ENCODE results near the gene HSPB2.
"Not testable (repeated sequence)": the region's sequence is repeated elsewhere in the genome, so short reads cannot be mapped to it uniquely, and the experiment has no call there.

Gene HSPB2

GRCh38 chr11:111912535-111912934, at the start of gene HSPB2:
HSPB2 (plus strand) TSS chr11:111912734; CDS start chr11:111912830, 96 bp downstream.
- no peak for DNase-seq (ENCODE audit: low read depth)

GRCh38 chr11:111870113-111870512, 42.4 kb upstream of the HSPB2 start:
- no peak for DNase-seq (ENCODE audit: low read depth)

GRCh38 chr11:111870522-111870885, 42.0 kb upstream of the HSPB2 start:
- no peak for DNase-seq (ENCODE audit: low read depth)

GRCh38 chr11:111870886-111871692, 41.4 kb upstream of the HSPB2 start, which contains the start of gene ALG9:
ALG9 (minus strand) TSS chr11:111871581; CDS start chr11:111871482, 99 bp downstream.
- DNase-seq (ENCODE audit: low read depth): peak; percentile 76

GRCh38 chr11:111871693-111872161, 40.8 kb upstream of the HSPB2 start:
- DNase-seq (ENCODE audit: low read depth): no peak

- no peak for DNase-seq (ENCODE audit: low read depth)
These were observed 34.1 kb upstream of the HSPB2 start for GRCh38 chr11:111878385-111878848.

- peak; percentile 92 for DNase-seq (ENCODE audit: low read depth)
These were observed 33.5 kb upstream of the HSPB2 start, which contains the start of the genes CFAP68 and FDXACB1 for GRCh38 chr11:111878849-111879636. CFAP68 (plus strand) TSS chr11:111879541; CDS start chr11:111879561, 20 bp downstream. FDXACB1 (minus strand) TSS chr11:111879165; CDS start chr11:111879132, 33 bp downstream.

- no peak for DNase-seq (ENCODE audit: low read depth)
These were observed 32.9 kb upstream of the HSPB2 start for GRCh38 chr11:111879637-111879960.

- no peak for DNase-seq (ENCODE audit: low read depth)
These were observed 30.3 kb upstream of the HSPB2 start for GRCh38 chr11:111882202-111882601.

GRCh38 chr11:111885053-111885452, 27.5 kb upstream of the HSPB2 start:
- not testable (repeated sequence) for DNase-seq (ENCODE audit: low read depth)

- no peak for DNase-seq (ENCODE audit: low read depth)
These were observed 26.5 kb upstream of the HSPB2 start for GRCh38 chr11:111886032-111886431.

- no peak for DNase-seq (ENCODE audit: low read depth)
These were observed 25.7 kb upstream of the HSPB2 start for GRCh38 chr11:111886844-111887243.

GRCh38 chr11:111905411-111905810, 7.1 kb upstream of the HSPB2 start:
- DNase-seq (ENCODE audit: low read depth): no peak

- DNase-seq (ENCODE audit: low read depth): no peak
These were observed 5.9 kb upstream of the HSPB2 start for GRCh38 chr11:111906680-111907079.

- DNase-seq (ENCODE audit: low read depth): no peak
These were observed 3.8 kb upstream of the HSPB2 start for GRCh38 chr11:111908639-111909305.

GRCh38 chr11:111909378-111909777, 3.2 kb upstream of the HSPB2 start:
- DNase-seq (ENCODE audit: low read depth): no peak

GRCh38 chr11:111910676-111911562, 1.6 kb upstream of the HSPB2 start:
- no peak for DNase-seq (ENCODE audit: low read depth)

- DNase-seq (ENCODE audit: low read depth): no peak
These were observed 752 bp upstream of the HSPB2 start, which contains the start of gene CRYAB for GRCh38 chr11:111911563-111912401. CRYAB (minus strand) TSS chr11:111911770; CDS start chr11:111911724, 46 bp downstream.

- no peak for DNase-seq (ENCODE audit: low read depth)
These were observed 712 bp downstream of the HSPB2 start for GRCh38 chr11:111913031-111913861.
